Natural killer cell (primary cell): ENCODE results near the gene REV1. TPM values are rescaled to one million over a fixed set of nuclear protein-coding genes. Genes with fewer than 3 reads are reported as not detected.
A peak's percentile ranks its signal among the peaks of the same experiment; 100 is the strongest.

Experiments
- ATAC-seq, 3 donors: fragments of 150-1000 bp in 2 of 3; fragments of 200-7000 bp in 1 of 3; cut with Tn5 transposase; 1 replicate in 1 of 3; 2 replicates in 2 of 3; pipeline ENCODE4 v1.10.0; 2021; ENCODE audit warnings: mild to moderate bottlenecking in 2 of 3, moderate library complexity in 2 of 3
- DNase-seq, 2 donors: peaks; one replicate each; pipeline versions ENCODE4 v3.0.0 to v3.0.0-alpha.2; 2013 to 2021; ENCODE audit warnings: mixed read lengths in 1 of 2
- H3K27ac ChIP-seq: one replicate; pipeline ENCODE4 v1.5.1; 2013; ENCODE audit warnings: mild to moderate bottlenecking, low read length
- H3K27me3 ChIP-seq: one replicate; pipeline ENCODE4 v1.6.1; 2013; ENCODE audit warnings: low read length; ENCODE audit not compliant: control insufficient read depth, insufficient read depth
- H3K36me3 ChIP-seq: one replicate; pipeline ENCODE4 v1.6.1; 2013; ENCODE audit warnings: low read length; ENCODE audit not compliant: control insufficient read depth, insufficient read depth
- H3K4me1 ChIP-seq: one replicate; pipeline ENCODE4 v1.6.1; 2013; ENCODE audit warnings: low read length; ENCODE audit not compliant: control insufficient read depth, insufficient read depth
- H3K4me3 ChIP-seq: one replicate; pipeline ENCODE4 v1.5.1; 2013; ENCODE audit warnings: low read length
- H3K9me3 ChIP-seq: one replicate; pipeline ENCODE4 v1.6.1; 2013; ENCODE audit warnings: low read length; ENCODE audit not compliant: control insufficient read depth, insufficient read depth
- H3K27ac Mint-ChIP-seq, 2 donors: one replicate each; pipeline ENCODE4 v1.8.0; 2022; ENCODE audit warnings: mild to moderate bottlenecking in 2 of 2, mixed read lengths in 2 of 2, moderate library complexity in 1 of 2
- H3K27me3 Mint-ChIP-seq, 2 donors: one replicate each; pipeline ENCODE4 v1.8.0; 2022; ENCODE audit warnings: low read depth in 2 of 2, mixed read lengths in 2 of 2
- H3K36me3 Mint-ChIP-seq: one replicate; pipeline ENCODE4 v1.8.0; 2022; ENCODE audit warnings: mixed read lengths
- H3K4me1 Mint-ChIP-seq, 2 donors: one replicate each; pipeline ENCODE4 v1.8.0; 2022; ENCODE audit warnings: mixed read lengths in 2 of 2
- H3K4me3 Mint-ChIP-seq: one replicate; pipeline ENCODE4 v1.8.0; 2022; ENCODE audit warnings: mild to moderate bottlenecking, moderate library complexity, mixed read lengths
- H3K9me3 Mint-ChIP-seq, 2 donors: one replicate each; pipeline ENCODE4 v1.8.0; 2022; ENCODE audit warnings: mixed read lengths in 2 of 2
- WGBS: methylation state at CpG from one replicate; pipeline ENCODE4 v1.1.7; 2013; ENCODE audit warnings: missing lambda C conversion rate; ENCODE audit not compliant: insufficient coverage; 5-methylcytosine and 5-hydroxymethylcytosine counted together
- intact Hi-C: fragments of 100-400 bp; cut with micrococcal nuclease; formaldehyde crosslinking; loops from one replicate; pipeline ENCODE4 v1.14.2; 2022
- total RNA-seq, 4 donors: library from RNA; stranded (reverse); fragments of 120-200 nt in 1 of 4; gene quantifications; one replicate each; pipeline versions ENCODE4 v1.2.3 to v1.2.4, GENCODE V29; 2013 to 2022
- TF ChIP-seq, protein P1 (sequence below): fragments of 200-600 bp; IDR thresholded peaks from one replicate; pipeline ENCODE4 v1.8.0; 2022; ENCODE audit warnings: antibody characterized with exemption

REV1 gene
- total RNA-seq, 3 donors from 2014 or later (not counting 1 experiment from before 2014, with no cell fraction given) = 34.7 to 49.1 (median 38.5) TPM

DNA sequence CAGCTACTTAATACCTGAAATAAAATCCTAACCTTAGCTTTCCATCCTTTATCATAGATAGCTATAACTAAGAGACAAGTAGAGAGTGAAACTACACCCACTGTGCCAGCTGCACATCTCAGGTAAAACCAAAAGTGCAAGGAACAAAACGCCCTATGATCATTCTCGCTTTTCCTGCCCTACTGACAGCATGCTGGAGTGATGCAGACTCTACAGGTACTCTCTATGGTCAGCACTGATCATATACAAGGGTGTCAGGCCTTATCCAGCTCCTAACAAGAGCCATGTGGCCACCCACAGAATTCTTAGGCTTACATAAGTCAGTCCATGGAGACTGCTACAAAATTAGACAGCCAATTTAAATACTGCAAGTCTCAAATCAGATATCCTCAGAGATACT, 45.6 kb downstream of the REV1 start:
- H3K4me1 Mint-ChIP-seq = peaks cover 10% of the 10 kb centered on the region in 2 donors
- intact Hi-C loops = no loop called here
- no peak overlapping the region for H3K4me3 Mint-ChIP-seq
- no peaks in the 10 kb centered on the region for H3K9me3 Mint-ChIP-seq
- TF ChIP-seq, protein P1, sequence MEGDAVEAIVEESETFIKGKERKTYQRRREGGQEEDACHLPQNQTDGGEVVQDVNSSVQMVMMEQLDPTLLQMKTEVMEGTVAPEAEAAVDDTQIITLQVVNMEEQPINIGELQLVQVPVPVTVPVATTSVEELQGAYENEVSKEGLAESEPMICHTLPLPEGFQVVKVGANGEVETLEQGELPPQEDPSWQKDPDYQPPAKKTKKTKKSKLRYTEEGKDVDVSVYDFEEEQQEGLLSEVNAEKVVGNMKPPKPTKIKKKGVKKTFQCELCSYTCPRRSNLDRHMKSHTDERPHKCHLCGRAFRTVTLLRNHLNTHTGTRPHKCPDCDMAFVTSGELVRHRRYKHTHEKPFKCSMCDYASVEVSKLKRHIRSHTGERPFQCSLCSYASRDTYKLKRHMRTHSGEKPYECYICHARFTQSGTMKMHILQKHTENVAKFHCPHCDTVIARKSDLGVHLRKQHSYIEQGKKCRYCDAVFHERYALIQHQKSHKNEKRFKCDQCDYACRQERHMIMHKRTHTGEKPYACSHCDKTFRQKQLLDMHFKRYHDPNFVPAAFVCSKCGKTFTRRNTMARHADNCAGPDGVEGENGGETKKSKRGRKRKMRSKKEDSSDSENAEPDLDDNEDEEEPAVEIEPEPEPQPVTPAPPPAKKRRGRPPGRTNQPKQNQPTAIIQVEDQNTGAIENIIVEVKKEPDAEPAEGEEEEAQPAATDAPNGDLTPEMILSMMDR = no peak
- Histone ChIP-seq H3K36me3 (peaks cover 33% of the 10 kb centered on the region), H3K27ac (no peak overlapping the region), H3K9me3 (no peaks in the 10 kb centered on the region), H3K4me3 (no peak overlapping the region), H3K4me1 (no peaks in the 10 kb centered on the region), H3K27me3 (no peaks in the 10 kb centered on the region)
- ATAC-seq (no peak), DNase-seq (no peak)
- H3K27ac Mint-ChIP-seq = peak overlapping the region in 1 of 2 donors; percentile 21
- H3K27me3 Mint-ChIP-seq = no peaks in the 10 kb centered on the region
- WGBS = 83% methylated on average over 2 of the region's 2 CpGs
- H3K36me3 Mint-ChIP-seq = no peaks in the 10 kb centered on the region

DNA sequence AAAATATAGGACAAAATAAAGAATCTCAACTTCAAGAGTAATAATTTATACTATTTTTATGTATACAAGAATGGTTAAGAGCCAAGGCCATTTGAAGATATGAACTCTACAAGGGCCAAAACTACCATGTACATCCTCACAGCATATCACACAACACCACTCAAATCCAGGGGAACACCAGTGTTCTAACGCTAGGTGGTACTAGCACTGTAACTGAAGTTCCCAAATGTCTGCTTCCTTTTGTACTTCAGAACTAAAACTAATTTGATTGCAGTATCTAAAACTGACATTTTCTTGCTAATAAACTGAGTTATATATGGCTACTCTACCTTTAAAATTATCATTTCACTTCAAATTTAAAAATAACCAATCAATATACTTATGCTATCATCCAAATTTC, 47.0 kb downstream of the REV1 start:
- Mint-ChIP-seq H3K36me3 (no peaks in the 10 kb centered on the region), H3K4me1 (peaks cover 10% of the 10 kb centered on the region in 2 donors), H3K4me3 (no peak overlapping the region), H3K9me3 (no peaks in the 10 kb centered on the region), H3K27ac (no peak overlapping the region), H3K27me3 (no peaks in the 10 kb centered on the region)
- Histone ChIP-seq H3K4me1 (no peaks in the 10 kb centered on the region), H3K27ac (no peak overlapping the region), H3K36me3 (peaks cover 25% of the 10 kb centered on the region), H3K4me3 (no peak overlapping the region), H3K9me3 (no peaks in the 10 kb centered on the region), H3K27me3 (no peaks in the 10 kb centered on the region)
- DNase-seq (peak in 1 of 2 donors; percentile 20), ATAC-seq (no peak)
- TF ChIP-seq, protein P1 = no peak
- intact Hi-C loops = no loop called here
- 83% methylated on average over 1 of the region's 1 CpG for WGBS

DNA sequence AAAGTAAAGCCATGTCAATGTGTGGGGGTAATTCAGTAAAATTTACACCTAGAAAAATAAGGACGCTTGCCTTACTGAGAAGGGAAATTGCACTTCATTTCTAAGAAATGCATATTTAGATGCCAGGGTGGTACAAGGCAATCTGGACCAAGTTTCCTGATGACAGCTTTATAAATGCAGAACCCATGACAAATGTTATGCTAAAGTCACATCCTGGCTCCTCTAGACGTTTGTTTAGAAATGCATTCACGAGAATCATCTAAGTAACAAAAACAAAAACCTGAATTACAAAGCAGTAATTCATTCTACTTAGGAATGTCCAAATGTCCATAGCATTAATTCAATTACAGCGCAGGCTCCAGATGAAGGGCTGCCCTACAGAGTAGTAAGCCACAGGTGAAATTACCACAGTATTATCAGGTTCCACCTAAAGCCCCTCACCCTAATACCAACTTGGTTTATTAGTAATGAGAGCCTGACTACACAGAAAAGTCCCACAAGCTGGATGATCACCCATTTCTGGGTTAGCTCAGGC, 49.8 kb downstream of the REV1 start:
- Histone ChIP-seq H3K4me3 (no peak overlapping the region), H3K36me3 (peaks cover 24% of the 10 kb centered on the region), H3K27me3 (no peaks in the 10 kb centered on the region), H3K27ac (no peak overlapping the region), H3K4me1 (no peaks in the 10 kb centered on the region), H3K9me3 (no peaks in the 10 kb centered on the region)
- TF ChIP-seq, protein P1 = no peak
- ATAC-seq = no peak
- DNase-seq = no peak
- Mint-ChIP-seq H3K4me1 (peaks cover 5 to 10% of the 10 kb centered on the region in 2 donors), H3K4me3 (no peak overlapping the region), H3K27ac (no peak overlapping the region), H3K27me3 (no peaks in the 10 kb centered on the region), H3K36me3 (no peaks in the 10 kb centered on the region), H3K9me3 (no peaks in the 10 kb centered on the region)
- intact Hi-C loops = no loop called here
- whole genome bisulfite sequencing = 83% methylated on average over 4 of the region's 4 CpGs

DNA sequence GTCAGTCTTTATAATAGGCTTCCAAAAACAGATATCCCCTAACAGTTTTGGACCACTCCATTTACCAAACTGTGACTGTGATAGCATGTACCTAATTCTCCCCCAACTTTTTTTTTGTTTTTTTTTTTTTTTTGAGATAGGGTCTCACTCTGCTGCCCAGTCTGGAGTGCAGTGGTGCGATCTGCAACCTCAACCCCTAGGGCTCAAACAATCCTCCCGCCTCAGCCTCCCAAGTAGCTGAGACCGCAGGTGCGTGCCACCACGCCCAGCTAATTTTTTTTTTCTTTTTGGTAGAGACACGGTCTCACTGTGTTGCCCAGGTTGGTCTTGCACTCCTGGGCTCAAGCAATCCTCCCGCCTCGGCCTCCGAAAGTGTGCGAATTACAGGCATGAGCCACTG, 52.9 kb downstream of the REV1 start:
- no peak overlapping the region for H3K27ac ChIP-seq
- no peak overlapping the region for H3K4me3 ChIP-seq
- H3K27me3 Mint-ChIP-seq = no peaks in the 10 kb centered on the region
- no peaks in the 10 kb centered on the region for H3K36me3 Mint-ChIP-seq
- H3K9me3 Mint-ChIP-seq = no peaks in the 10 kb centered on the region
- intact Hi-C loops = no loop called here
- H3K27me3 ChIP-seq = no peaks in the 10 kb centered on the region
- H3K27ac Mint-ChIP-seq = no peak overlapping the region
- H3K4me1 Mint-ChIP-seq = peaks cover under 1 to 5% of the 10 kb centered on the region in 2 donors
- ATAC-seq (no peak), DNase-seq (no peak)
- WGBS = 98% methylated on average over 10 of the region's 10 CpGs
- H3K4me3 Mint-ChIP-seq = no peak overlapping the region
- peaks cover 28% of the 10 kb centered on the region for H3K36me3 ChIP-seq
- no peaks in the 10 kb centered on the region for H3K4me1 ChIP-seq
- no peaks in the 10 kb centered on the region for H3K9me3 ChIP-seq
- TF ChIP-seq, protein P1 = no peak
